Hepatocyte (in vitro differentiated cells): ENCODE data around the gene SUPT20HL2.

ENCODE experiments used
- CTCF ChIP-seq: fragments of 200-600 bp; sonication (generic); IDR thresholded peaks from 2 replicates; pipeline ENCODE4 v1.5.1; 2016; ENCODE audit warnings: antibody characterized with exemption, mild to moderate bottlenecking; ENCODE audit not compliant: poor library complexity
- EZH2 ChIP-seq: fragments of 200-600 bp; sonication (generic); IDR thresholded peaks from 2 replicates; pipeline ENCODE4 v1.6.1; 2016; ENCODE audit warnings: antibody characterized with exemption, mild to moderate bottlenecking, borderline replicate concordance
- EZH2phosphoT487 ChIP-seq: fragments of 200-600 bp; sonication (generic); IDR thresholded peaks from one replicate; pipeline ENCODE4 v1.6.1; 2018; ENCODE audit warnings: antibody characterized with exemption, mild to moderate bottlenecking, low read depth, moderate library complexity; ENCODE audit not compliant: unreplicated experiment, severe bottlenecking

DNA sequence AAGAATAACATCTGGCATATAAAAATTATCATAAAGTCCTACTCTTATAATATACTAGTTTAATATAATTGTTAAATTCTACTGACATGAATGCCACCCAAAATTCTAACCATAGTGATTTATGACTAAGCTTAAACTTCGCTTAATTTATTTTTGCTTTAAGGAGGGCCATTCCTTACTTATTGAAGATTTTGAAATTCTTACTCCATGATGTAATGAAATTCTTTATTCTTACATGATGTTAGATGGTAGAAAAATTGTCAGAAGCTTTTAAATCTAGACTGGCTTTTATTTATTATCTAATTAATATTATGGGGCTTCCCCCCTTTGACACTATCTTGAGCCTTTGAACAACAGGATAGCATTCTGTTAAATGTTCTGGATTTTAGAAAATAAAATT is 19.5 kb upstream of the SUPT20HL2 start:
- TF ChIP-seq CTCF (no peak), EZH2 (no peak), EZH2phosphoT487 (no peak)
